HG03045 (cell line): ENCODE data around the gene MAPT.
"Not testable (repeated sequence)": the region's sequence is repeated elsewhere in the genome, so short reads cannot be mapped to it uniquely, and the experiment has no call there.

Experiments used
- ATAC-seq: cut with Tn5 transposase; IDR thresholded peaks from one replicate; pipeline ENCODE4 v1.9.1; 2021; ENCODE audit warnings: mild to moderate bottlenecking, moderate library complexity; ENCODE audit not compliant: unreplicated experiment

The MAPT gene

DNA sequence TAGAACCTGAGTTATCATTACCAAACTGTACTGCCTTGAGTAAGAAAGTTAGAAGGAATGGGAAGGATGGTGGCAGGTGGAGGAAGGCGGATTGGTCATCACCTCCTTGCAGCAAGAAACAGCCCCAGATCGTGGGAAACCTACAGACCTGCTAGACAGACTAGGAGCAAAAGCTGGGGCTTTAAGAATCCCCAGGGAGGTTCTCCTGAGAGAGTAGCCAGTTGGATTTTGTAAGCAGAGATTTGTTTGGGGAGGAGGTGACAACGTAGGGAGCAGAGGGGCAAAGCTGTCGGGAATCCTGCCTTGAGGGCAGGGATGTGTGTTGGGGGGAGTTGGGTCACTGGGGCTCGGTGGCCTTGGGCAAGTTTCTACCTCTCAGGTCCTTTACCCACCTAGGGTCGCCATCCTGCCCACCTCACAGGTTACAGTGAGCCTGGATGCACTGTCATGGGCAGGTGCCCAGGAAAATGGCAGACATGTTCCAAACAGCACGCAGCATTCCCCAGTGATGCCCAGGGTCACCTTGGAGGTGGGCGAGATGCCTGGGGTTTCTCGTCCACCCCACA, 55.5 kb downstream of the MAPT start:
- ATAC-seq: no peak

GRCh38 chr17:45950888-45951287, 56.5 kb downstream of the MAPT start:
- ATAC-seq: no peak

DNA sequence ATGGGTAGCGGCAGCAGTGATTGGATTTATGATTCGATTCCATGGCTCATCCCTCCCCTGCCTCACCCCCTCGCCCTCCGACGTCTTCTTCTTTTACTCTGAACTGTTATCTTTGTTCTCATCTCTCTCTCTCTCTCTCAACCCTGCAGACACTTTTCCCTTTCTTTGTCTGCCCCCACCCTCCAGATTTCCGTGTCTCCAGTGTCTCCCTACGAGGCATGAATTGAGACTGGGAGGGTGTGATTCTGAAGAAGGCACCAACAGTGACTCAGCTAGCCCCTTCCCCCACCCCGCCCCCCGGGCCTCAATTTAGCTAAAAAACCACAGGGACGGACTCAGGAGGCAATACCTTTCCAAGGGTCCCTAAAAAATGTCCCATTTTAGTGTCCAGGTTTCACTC, 57.0 kb downstream of the MAPT start:
- no peak for ATAC-seq

DNA sequence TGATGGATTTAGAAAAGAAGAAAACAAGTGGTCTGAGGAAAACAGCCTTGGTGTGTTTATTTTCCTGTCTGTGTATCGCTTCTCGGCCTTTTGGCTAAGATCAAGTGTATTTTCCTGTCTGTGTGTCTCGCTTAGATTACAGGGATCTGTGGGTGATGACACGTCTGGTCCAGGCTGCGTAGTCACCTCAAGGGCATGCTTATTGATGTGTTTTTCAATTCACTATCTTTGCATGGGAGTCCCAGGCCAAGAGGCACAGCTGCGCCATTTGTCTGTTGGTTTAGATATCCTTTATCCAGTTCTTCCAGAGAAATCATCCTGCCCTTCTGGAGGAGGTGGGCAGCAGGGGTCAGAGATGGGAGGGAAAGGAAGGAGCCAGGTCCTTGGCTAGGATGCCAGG, 57.6 kb downstream of the MAPT start:
- no peak for ATAC-seq

- no peak for ATAC-seq
These were observed 58.5 kb downstream of the MAPT start for GRCh38 chr17:45952814-45953320.

DNA sequence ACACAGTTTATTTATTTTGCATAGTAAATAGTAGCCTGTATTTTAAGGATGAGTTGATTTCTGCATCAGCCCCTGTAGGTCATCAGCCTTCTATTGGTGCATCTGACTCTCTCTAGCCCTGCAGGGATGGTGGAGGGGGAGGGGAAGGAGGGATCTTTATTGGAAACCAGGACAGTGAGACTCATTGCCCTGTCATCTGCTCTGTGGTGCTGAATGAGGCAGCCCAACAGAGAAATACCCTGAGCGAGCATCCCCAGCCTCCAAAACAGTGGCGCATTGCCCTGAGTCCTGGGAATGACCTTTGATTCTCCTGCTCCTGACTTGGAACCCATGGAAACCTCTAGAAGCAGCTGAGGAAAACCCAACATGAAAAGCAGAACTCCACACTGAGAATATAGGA, 59.2 kb downstream of the MAPT start:
- ATAC-seq: no peak

GRCh38 chr17:45954914-45955313, 60.6 kb downstream of the MAPT start:
- no peak for ATAC-seq

DNA sequence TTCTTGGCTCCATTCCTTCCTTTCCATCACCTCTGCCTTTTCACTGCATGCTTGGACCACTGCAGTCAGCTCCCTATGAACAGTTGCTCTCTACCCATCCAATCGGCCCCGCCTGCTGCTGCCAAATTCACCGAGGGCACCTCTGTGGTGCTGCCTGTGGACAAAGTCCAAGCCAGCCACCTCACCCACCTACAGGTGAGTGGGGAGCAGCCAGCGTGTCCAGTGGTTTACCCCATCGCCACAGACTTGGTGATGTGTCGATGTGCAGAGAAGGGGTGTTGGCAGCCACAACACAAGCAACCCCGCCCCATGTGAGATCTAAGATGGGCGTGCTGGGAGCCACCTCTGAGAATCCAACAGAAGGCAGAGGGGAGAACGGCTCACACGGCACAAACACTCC, 61.0 kb downstream of the MAPT start:
- no peak for ATAC-seq

GRCh38 chr17:45956090-45956489, 61.7 kb downstream of the MAPT start:
- no peak for ATAC-seq

- not testable (repeated sequence) for ATAC-seq
These were observed 62.4 kb downstream of the MAPT start for GRCh38 chr17:45956746-45957145.

DNA sequence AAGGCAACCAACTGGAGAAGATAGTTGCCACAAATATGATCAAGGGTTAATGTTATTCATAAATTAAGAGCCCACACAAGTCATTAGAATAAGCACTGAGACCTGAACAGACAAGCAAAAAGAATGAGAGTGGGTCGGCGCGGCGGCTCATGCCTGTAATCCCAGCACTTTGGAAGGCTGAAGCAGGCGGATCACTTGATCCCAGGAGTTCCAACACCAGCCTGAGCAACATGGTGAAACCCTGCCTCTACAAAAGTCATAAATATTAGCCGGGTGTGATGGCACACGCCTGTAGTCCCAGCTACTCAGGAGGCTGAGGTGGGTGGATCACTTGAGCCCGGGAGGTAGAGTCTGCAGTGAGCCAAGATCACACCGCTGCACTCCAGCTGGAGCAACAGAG, 64.0 kb downstream of the MAPT start:
- no peak for ATAC-seq

DNA sequence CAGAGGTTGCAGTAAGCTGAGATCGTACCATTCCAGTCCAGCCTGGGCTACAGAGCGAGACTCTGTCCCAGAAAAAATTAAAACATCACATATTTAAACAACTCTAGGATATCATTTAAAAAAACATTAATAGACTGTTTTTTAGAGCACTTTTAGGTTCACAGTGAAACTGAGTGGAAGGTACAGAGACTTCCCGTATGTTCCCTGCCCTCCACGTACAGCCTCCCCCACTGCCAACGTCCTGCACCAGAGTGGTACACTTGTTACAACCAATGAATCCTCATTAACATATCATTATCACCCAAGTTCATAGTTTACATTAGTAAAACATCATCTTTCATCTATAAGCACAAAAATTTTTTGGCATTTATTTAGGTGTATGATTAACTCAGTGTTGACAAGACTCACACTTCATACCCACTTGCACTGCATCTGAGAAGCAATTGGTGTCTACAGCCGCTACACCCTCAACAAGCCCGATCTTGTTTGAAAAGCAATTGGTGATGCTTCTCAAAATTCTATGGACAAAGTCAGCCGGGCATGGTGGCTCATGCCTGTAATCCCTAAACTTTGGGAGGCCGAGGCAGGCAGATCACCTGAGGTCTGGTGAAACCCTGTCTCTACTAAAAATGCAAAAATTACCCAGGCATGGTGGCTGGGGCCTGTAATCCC, 64.8 kb downstream of the MAPT start:
- ATAC-seq: no peak

GRCh38 chr17:45960311-45960710, 66.0 kb downstream of the MAPT start:
- no peak for ATAC-seq

GRCh38 chr17:45961206-45961605, 66.9 kb downstream of the MAPT start:
- no peak for ATAC-seq

GRCh38 chr17:45962221-45962972, 68.0 kb downstream of the MAPT start:
- no peak for ATAC-seq

DNA sequence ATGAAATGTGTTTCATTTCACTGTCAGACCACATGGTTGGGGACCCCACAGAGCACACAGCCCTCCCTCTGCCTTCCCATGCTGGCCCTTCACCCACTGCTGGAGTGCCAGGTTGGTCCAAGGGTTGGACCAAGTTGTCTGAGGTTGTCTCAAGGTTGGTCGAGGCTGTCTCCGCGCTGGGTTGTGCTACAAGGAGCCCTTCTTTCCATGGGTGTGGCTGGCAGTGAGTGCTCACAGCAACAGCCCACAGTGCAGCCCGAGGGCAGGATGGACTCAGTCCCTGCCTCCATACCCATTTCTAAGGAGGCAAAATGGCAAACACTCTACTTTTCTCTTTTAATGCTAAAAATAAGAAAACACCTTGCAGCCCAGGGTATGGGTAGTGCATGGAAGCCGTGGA, 68.9 kb downstream of the MAPT start:
- no peak for ATAC-seq

DNA sequence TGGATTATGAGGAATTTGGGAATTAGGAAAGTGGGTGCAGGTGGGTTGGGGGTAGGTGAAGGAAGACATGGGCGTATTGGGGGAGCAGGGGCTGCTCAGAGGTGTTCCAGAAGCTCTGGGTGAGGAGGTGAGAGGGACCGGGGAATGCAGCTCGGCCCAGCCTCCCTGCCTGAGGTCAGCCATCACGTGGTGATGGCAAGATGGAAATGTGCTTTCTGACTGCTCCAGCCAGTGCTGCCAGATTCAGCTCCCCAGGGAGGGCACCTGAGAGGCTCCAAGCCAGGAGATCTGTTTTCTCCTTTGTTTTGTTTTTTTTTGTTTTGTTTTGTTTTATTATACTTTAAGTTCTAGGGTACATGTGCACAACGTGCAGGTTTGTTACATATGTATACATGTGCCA, 69.5 kb downstream of the MAPT start:
- ATAC-seq: no peak

- ATAC-seq: no peak
These were observed 70.3 kb downstream of the MAPT start for GRCh38 chr17:45964634-45965033.

GRCh38 chr17:45965812-45966211, 71.5 kb downstream of the MAPT start:
- ATAC-seq: no peak

GRCh38 chr17:45966606-45967280, 72.4 kb downstream of the MAPT start:
- no peak for ATAC-seq

- ATAC-seq: no peak
These were observed 73.0 kb downstream of the MAPT start for GRCh38 chr17:45967378-45967777.

DNA sequence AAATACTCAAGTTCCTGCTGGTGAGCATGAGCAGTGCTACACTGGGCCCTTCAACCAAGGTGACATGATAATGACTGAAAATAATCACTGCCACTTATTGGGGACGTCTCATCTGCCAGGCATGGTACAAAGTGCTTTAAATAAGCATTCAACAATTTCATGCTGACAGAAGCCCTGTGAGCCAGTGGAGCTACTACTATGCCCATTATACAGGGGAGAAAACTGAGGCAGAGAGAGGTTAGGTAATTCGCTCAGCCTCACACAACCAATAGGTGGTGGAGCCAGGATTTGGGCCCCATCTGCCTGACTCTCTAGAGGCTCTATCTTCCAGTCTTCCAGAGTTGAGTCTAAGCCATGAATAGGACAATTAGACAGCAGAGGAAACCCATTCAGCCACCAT, 74.4 kb downstream of the MAPT start:
- ATAC-seq: no peak
